ENCODE data around the gene CAMKMT.

Gene CAMKMT

DNA sequence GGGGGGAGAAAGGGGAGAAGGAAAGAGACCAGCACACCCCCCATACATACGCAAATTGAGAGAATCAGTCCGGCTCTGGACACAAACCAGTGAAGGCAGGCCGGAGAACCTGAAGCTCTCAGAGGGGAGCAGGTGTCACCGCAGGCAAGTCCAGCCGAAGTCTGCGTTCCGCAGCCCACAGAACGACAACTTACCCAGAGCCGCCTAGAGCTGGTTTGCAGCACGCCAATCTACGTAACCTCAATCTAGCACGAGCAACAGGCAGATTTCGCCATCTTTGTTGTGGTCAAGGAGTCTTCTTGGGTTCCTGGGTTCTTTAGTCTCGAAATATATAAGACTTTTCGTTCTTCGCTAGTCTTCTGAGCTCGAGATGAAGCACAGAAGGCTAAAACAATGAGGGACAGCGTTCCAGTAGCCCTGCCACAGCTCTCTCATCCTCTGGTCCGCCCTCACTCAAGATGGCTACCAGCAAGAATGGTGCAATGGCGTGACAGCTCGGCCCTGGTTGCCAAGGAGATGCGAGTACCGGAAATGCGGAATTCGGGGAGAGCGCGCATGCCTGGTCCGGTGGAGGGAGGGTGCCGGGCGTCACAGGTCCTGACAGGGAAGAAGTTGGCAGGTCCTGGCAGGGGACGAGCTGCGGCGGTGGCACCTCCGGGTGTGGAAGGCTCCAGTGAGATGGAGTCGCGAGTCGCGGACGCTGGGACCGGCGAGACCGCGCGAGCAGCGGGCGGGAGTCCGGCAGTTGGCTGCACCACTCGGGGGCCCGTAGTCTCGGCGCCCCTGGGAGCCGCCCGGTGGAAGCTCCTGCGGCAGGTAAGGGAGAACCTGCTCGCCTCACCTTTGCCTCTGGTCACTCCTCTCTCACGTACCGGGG, at the start of gene CAMKMT, which contains the start of gene PREPL:
TSS of gene CAMKMT (plus strand) at position 618 of the 877 bp plus-strand sequence.
TSS of gene PREPL (minus strand) at position 165 of the 877 bp plus-strand sequence. CDS start 15,152 bp downstream, outside the sequence.
- peak; percentile 98 for DNase-seq (ENCODE audit: low spot score)

DNA sequence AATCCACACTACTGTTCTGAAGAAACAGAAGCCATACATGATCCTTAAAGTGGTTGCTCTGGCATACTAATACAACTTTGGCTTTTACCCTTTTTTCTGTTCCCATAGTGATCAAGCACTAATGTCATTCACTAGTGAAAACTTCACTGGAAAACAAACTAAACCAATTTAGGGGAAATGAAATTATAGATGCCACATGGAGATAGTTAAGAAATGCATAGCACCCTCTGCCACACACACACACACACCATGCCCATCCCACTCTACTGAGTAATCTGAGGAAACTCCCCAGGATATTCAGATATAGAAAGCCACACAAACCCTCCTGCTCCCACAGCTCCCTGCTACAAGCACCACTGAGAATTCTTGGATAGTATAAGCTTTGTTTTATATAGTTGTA, 47.4 kb upstream of the CAMKMT start:
- no peak for DNase-seq (ENCODE audit: low spot score)

DNA sequence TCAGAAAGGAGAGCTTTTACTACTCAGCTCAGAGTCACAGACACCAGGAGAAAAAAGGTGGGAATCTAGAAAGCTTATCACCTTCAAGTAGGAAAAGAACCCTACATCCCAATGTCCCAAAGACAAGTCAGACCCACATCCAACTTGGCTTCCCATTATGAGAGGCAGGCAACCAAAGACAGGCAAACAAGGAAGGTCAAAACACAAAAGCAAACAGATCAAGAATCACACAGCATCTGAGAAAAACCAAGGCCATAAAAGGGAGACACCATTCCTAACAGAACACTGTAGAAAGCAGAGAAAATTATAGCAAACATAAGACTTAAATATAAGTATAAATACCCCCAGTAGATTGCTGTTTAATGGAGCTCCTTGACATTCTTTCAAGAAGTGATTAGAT, 45.8 kb upstream of the CAMKMT start:
- DNase-seq (ENCODE audit: low spot score): no peak

- no peak for DNase-seq (ENCODE audit: low spot score)
Measured at GRCh38 chr2:44320832-44321231, 40.9 kb upstream of the CAMKMT start.

- DNase-seq (ENCODE audit: low spot score): no peak
Measured at GRCh38 chr2:44321360-44321759, 40.4 kb upstream of the CAMKMT start.

GRCh38 chr2:44324971-44325426, 36.7 kb upstream of the CAMKMT start:
- DNase-seq (ENCODE audit: low spot score): no peak

- DNase-seq (ENCODE audit: low spot score): no peak
Measured at GRCh38 chr2:44325897-44326296, 35.9 kb upstream of the CAMKMT start.

DNA sequence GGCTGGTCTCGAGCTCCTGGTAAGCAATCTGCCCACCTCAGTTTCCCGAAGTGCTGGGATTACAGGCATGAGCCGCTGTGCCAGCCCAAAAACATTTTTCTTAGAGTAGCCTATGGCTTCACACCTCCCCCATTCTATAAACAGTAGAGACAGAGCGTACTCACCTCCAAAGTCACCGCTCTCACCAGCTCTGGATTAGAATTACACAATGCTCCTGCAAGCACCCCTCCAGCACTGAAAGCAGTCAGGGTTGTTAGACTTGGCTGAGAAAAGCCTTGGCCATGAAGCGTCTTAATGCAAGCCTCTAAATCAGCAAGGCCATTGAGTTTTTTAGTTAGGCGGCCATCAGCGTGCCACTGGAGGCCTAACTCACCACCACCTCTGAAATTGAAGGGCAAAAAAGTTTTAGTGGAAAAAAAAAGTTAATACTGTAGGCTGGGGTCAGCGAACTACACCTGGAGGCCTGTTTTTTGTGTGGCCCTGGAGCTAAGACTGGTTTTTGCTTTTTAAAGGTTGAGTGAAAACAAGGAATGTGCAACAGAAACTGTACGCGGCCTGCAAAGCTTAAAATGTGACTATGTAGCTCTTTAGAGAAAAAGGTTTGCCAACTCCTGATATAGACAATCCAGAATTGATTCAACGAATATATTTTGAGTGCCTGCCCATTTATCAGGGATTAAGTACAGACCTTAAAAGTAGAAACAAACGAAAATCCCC, 35.0 kb upstream of the CAMKMT start:
- no peak for DNase-seq (ENCODE audit: low spot score)

DNA sequence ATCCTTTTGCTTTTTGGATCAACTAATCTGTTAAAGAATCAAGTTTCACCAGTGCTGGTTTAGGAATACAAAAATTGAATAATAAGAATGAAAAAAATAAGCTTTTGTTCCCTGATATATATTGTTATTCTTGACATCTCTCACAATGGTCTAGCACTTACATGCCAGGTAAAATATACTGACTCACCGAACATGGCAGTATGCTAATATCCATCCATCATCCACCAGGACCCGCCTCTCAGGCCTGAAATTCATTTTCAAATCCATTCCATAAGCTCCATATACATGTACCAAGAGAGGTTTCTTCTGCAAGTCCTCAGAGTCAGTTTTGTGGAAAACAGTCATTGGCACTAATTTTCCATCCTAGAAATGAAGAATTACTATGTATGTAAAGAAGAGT, 33.0 kb upstream of the CAMKMT start:
- DNase-seq (ENCODE audit: low spot score): no peak

GRCh38 chr2:44329343-44329742, 32.4 kb upstream of the CAMKMT start:
- DNase-seq (ENCODE audit: low spot score): no peak

DNA sequence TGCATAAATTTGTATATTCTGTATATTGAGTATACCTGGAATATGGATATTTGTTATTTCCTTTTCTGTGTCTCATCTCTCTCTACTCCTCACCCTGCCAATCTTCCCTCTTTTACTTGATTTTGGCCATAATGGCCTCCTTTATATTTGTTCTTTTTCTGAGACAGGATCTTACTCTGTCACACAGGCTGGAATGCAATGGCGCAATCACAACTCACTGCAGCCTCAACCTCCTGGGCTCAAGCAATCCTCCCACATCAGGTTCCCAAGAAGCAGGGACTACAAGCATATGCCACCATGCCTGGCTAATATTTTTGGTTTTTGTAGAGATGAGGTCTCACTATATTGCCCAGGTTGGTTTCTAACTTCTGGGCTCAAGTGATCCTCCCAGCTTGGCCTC, 30.9 kb upstream of the CAMKMT start:
- DNase-seq (ENCODE audit: low spot score): no peak

DNA sequence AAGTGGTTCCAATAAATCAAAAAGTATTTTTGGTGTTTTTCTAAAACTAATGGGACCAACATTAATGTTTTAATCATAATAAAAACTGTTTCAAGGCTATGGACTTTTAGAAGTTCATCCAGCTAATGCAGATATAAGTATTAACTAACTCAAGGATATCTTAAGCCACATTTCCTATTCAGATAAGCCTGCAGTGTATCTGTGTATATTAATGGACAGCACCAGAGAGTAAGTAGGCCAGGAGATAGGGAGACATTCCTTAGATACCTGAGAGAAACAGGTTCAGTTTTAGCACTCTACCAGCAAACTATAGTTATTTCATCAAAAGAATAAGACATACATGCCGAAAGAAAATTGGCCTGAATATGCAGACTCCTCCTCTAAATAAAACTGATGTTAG, 27.8 kb upstream of the CAMKMT start:
- no peak for DNase-seq (ENCODE audit: low spot score)

GRCh38 chr2:44335806-44336538, 25.8 kb upstream of the CAMKMT start:
- no peak for DNase-seq (ENCODE audit: low spot score)

GRCh38 chr2:44342854-44343253, 18.9 kb upstream of the CAMKMT start:
- peak; percentile 21 for DNase-seq (ENCODE audit: low spot score)

DNA sequence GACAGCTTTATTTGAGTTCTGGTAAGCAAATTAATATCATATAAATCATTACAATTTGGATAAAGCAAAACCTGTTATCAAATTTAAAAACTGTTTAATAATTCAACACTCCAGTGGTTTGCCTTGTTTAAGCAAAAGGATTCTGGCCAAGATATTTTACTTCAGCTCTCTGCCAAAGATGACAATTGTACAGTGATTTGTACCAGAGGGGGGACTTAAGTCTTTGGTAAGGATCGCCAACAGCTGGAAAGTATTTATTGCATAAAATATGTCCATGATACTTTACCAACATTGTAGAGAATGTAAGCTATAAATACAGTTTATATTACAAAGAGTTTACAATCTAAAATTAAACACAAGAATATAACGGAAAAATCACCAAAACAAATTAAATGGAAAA, 14.2 kb upstream of the CAMKMT start:
- no peak for DNase-seq (ENCODE audit: low spot score)

DNA sequence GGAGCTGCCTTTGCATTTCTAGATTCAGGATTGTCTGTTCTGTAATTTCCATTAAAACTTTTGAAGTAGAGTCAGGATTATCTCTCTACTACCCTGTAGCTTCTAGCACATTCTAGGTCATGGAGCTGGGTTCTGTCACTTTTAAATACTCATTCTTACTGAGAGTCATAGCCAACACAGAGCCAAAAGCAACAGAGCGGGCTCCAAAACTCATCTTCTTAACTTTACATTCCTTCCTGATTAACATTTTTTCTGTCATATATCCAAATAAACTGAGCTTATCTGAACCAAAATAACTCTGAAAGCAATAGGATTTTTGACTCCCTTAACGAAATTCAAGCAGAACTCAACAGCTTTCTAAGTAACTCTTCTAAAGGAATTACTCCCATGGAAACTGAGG, 13.3 kb upstream of the CAMKMT start:
- DNase-seq (ENCODE audit: low spot score): no peak

DNA sequence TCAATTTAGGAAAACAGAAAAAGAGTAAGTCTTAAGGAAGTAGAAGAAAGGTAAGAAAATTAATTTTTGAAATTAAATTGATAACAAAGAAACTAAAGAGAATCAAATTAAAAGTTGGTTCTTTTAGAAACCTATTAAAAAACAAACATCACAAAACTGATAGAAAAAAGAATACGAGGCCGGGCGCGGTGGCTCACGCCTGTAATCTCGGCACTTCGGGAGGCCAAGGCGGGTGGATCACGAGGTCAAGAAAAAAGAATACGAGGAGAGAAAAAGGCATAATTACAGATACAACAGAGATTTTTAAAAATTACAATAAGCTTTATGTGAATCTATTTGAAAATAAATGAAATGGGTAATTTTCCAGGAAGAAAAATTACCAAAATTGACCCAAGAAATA, 12.2 kb upstream of the CAMKMT start:
- no peak for DNase-seq (ENCODE audit: low spot score)

DNA sequence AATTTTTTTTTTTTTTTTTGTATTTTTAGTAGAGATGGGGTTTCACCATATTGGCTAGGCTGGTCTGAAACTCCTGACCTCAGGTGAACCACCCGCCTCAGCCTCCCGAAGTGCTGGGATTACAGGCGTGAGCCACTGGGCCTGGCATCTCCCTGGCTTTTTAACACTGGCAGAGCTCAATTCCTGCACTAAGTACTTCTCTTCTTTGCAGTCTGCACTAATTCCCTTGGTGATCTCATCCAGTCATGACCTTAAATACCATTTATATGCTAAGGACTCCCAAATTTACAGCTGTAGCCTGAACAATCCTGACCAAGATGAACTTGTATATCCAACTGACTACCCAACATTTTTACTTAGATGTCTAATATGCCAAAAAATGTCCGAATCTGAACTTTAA, 10.7 kb upstream of the CAMKMT start:
- no peak for DNase-seq (ENCODE audit: low spot score)

DNA sequence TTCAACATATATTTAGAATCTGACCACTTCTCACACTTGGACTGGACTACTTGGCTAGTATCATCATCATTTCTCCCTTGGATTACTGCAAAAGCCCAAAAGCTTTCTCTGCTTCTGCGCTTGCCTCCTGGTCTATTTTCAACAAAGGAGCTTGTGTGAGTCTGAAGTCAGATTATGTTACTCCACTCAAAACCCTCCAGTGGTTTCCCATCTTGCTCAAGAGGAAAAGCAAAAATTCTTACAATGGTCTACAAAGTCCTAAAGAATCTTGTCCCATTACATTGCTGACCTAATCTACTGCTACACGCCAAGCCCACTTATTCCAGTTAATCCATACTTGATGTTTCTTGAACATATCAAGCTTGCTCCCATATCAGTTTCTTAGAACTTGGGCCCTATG, 10.1 kb upstream of the CAMKMT start:
- no peak for DNase-seq (ENCODE audit: low spot score)

- DNase-seq (ENCODE audit: low spot score): no peak
Measured at GRCh38 chr2:44352510-44352909, 9.2 kb upstream of the CAMKMT start.

GRCh38 chr2:44354761-44355160, 7.0 kb upstream of the CAMKMT start:
- no peak for DNase-seq (ENCODE audit: low spot score)

GRCh38 chr2:44358503-44358902, 3.2 kb upstream of the CAMKMT start:
- peak; percentile 84 for DNase-seq (ENCODE audit: low spot score)
